Activated CD4-positive, alpha-beta T cell treated with anti-CD3 and anti-CD28 coated beads, Interleukin-2, amount 50 U/mL, for 48 hours (primary cell): Measurements from ENCODE around the gene CHD9NB.
"Not testable (repeated sequence)": the region's sequence is repeated elsewhere in the genome, so short reads cannot be mapped to it uniquely, and the experiment has no call there.

Experiments used
- DNase-seq, 2 experiments: peaks; one replicate each; pipeline ENCODE4 v3.0.0-alpha.2; 2020

The CHD9NB gene

GRCh38 chr16:53055541-53056391 lies 3.1 kb upstream of the CHD9NB start:
- DNase-seq: peak; percentile 10 to 16

DNA sequence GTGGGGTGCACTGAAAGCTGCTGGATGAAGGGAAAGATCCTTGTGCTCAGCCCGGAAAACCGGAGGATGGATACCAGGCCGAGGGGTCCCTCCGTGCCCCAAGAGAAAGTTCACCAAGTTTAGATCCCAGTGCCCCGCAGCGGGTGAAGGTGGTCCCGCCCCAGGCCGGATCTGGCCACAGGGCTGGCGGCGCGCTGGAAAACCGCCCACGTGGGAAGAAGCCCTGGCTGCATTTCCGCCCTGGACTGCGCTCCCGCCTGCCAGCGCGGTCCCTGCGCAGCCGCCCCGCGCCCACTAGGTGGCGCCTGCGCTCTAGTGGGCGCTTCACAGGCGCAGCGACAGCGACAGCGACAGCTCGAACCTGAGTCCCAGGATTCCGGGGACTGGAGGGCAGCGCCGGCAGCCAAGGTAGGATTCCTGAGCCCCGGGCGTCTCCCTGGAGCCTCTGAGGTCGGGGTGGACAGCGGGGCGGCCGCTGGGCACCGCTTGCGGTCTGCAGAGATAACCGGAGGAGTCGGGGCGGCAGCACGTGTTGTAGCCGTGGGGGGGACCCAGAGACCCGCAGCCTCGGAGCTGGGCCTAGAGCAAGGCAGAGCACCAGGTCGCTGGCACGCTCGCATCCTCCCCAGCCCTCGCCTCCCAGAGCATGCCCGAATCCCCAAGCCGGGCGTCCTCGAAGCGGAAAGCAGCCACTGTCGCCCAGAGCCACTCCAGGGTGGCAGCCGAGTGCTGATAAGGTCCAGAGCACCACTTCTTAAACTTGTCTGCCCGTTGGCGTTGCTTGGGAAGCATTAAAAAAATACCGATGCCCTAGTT lies 2.2 kb upstream of the CHD9NB start, which contains the start of gene CHD9:
TSS of gene CHD9 (plus strand) at position 322 of the 816 bp plus-strand sequence. CDS start 101,099 bp downstream, outside the sequence.
- peak; percentile 70 to 75 for DNase-seq

DNA sequence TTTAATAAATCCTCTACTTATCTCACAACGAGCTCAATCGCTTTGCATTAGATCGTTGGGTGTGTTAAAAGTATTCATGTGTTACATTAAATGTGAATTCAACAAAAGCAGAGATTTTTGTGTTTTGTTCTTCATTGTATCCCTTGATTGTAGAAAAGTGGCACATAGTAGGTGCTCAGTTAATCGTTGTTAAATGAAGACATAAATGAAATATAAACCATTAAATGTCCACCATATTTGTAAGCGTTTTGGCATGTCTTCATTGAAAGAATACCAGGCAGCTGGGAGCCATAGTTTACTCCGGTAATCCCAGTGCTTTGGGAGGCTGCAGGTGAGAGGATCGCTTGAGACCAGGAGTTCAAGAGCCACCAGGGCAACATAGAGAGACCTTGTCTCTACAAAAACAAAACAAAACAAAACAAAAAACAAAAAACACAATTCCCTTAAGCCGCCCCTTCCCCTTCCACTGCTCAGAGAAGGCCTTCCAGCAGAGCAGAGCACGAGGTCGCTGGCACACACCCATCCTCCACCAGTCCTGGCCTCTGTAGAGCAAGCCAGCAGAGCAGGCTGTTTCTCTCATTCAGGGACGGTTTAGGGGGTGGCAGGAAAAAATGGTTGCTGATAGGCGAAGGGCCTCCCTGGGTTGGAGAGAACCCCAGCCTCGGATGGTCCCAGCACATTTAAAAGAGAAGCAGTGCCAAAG lies 1.4 kb upstream of the CHD9NB start:
- DNase-seq: peak in 1 of 2 experiments; percentile 41

- not testable (repeated sequence) for DNase-seq
Observed at GRCh38 chr16:53051255-53051654, 1.4 kb downstream of the CHD9NB start.

DNA sequence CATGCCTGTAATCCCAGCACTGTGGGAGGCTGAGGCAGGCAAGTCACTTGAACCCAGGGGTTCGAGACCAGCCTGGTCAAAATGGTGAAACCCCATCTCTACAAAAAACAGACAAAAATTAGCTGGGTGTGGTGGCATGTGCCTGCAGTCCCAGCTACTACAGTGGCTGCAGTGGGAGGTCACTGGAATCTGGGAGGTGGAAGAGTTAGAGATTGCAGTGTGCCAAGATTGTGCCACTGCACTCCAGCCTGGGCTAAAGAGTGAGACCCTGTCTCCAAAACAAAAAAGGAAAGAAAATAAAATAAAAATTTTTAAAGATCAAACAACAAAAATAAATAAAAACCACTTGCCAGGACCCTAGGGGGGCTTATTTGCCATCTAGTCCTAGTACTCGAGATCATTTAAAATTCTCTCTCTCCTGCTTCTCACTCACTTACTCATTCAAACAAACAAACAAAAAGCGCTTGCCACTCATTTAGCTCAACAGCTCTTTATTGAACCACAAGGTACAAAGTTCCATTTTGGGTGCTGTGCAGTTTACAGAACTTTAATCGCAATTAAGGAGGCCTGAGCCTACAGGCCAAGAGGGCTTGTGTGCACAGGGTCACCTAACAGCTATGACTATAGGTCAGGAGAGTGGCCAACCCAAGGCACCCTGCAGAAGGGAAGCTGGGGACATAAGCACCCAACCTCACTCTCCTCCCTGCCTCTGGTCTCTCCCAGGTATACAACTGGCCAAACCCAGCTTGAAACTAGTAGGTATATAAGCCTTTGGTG lies 4.4 kb downstream of the CHD9NB start:
- no peak for DNase-seq

DNA sequence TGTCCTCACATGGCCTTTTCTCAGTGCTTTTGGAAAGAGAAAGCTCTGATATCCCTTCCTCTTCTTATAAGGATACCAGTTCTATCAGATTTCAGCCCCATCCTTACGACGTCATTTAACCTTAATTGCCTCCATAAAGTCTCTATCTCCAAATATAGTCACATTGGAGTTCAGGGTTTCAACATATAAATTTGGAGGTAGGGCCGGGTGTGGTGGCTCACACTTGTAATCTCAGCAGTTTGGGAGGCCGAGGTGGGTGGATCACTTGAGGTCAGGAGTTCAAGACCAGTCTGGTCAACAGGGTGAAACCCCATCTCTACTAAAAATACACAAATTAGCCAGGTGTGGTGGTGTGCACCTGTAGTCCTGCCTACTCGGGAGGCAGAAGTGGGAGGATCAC lies 5.2 kb downstream of the CHD9NB start:
- not testable (repeated sequence) for DNase-seq

DNA sequence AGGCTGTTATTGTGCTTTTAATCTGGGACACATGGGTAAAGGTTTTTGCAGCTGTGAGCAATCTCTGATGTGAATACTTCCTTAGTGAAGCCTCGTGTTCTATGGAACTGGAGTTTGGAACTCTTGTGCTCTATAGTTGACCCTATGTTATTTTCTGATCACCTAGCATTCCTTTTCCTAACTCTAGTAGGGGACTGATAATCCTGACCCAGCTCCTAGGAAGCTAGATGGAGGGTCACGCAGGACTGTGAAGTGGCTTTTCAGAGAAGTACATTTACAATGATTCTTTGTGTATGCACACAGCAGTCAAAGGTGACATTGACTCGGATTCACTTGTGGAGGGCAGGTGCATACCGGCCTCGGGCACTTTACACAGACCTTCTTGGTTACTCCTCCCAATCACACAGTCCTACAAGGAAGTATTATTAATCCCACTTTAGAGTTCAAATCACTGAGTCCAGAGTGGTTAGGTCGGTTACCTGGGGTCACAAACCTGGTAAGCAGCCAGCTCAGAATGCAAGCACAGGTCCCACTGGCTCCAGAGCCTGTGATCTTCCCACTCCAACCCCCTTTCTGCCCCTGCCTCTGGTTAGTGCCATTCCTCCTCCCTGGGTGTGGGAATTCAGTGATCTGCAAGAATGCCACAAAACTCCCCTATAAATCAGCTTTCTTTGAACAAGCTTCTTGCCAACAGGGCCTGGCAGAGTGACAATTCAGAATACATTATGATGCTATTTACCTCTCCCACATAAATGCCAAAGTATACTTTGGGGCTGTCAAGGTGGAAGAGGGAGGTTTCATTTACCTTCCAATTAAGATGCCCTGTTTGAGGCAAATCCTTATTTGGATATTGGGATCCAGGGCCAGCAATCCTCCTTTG lies 7.1 kb downstream of the CHD9NB start:
- no peak for DNase-seq

DNA sequence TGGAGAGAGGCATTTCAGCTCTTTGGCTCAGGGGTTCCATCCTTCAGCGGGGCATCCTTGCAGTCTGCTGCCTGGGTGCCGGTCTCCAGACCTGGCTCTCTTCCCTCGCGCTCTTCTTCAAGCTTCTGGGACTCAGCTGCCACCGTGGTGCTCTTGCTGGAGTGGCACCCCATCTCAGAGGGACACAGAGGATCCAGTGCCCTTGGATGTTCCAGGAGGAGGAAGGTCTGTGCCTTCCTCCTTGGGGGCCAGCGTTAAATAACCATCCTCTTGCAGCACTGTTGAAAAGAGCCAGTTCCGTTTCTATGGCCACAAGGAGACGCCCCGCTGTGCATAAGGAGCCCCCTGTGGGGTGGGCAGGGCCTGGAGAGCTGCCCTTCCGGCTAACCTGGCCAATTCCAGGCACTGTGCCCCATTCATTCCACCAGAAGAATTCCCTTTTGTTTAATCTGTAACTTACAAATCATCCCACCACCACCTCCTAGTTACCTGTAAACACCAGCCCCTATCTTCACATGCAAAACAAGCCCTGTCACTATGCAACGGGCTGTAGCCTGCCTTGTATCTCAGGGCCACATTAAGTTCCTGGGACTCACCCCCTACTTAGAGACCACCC lies 8.6 kb downstream of the CHD9NB start:
- DNase-seq: no peak

GRCh38 chr16:53043428-53043831 lies 9.3 kb downstream of the CHD9NB start:
- DNase-seq: no peak

GRCh38 chr16:53042235-53042701 lies 10.4 kb downstream of the CHD9NB start:
- no peak for DNase-seq

DNA sequence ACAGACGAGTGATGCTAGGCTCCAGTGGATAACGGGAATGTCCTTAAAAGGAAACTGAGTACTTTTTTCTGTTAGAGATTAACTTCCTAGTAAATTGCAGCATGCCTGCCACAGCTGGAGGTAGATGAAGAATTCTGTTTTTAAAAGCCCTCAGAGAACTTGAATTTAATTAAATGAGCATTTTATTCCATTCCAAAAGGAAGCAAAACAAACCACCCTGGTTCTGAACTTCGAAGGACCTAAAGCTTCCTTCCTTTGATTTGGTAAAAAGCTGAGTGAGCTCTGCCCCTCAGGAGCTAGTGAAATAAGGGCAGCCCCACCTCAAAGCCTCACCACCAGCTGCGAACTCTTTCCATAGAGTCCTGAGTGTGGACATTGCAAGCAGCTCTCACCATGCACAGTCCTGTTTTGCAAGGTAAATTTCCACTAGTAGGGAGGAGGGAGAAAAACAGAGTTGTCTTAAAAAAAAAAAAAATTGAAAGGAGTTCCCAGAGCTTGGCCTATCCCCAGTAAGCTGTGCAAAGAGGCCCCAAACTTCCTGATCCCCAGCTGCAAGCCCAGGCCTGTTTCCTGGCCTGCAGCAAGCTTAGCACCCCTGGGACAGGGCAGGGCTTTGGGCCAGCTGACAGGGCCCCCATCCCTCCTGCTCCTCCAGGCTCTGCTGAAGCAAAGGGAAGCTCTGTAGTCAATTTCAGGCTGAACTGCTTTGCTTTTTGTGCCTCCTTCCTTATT lies 11.2 kb downstream of the CHD9NB start:
- no peak for DNase-seq

- DNase-seq: no peak
Observed at GRCh38 chr16:53040788-53041187, 11.9 kb downstream of the CHD9NB start.

DNA sequence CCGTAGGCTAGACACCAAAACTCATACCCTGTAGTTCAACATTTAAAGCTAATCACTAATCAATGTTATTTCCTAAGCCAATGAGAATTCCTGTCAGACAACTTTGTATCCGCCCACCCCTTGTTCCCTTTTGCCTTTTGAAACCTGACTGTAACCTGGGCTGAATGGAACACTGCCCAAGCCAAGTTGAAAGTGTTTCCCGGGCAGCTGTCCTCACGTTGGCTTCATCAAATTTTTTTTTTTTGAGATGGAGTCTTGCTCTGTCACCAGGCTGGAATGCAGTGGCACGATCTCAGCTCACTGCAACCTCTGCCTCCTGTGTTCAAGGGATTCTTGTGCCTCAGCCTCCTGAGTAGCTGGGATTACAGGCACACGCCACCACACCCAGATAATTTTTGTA lies 16.0 kb downstream of the CHD9NB start:
- DNase-seq: not testable (repeated sequence)

- DNase-seq: no peak
Observed at GRCh38 chr16:53036066-53036465, 16.6 kb downstream of the CHD9NB start.

GRCh38 chr16:53035176-53035942 lies 17.3 kb downstream of the CHD9NB start:
- DNase-seq: no peak

- DNase-seq: no peak
Observed at GRCh38 chr16:53034306-53034705, 18.4 kb downstream of the CHD9NB start.

- DNase-seq: no peak
Observed at GRCh38 chr16:53031323-53031942, 21.3 kb downstream of the CHD9NB start.

GRCh38 chr16:53029971-53030370 lies 22.7 kb downstream of the CHD9NB start:
- DNase-seq: no peak

DNA sequence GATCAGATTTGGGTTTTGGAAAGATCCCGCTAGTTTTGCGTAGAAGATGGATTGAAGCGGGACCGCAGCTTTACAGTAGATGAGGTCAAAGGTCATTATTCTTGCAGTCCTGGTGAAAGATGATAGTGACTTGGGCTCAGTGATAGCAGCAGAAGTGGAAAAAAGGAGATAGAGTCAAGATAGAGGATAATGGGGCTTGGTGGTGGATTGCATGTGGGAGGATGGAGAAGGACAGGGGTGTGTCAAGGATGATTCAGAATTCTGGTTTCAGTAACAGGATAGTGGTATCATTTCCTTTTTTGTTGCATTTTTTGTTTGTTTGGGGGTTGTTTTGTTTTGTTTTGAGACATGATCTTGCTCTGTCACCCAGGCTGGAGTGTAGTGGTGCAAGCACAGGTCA lies 28.7 kb downstream of the CHD9NB start:
- no peak for DNase-seq
